HT-29 (cell line): ENCODE results near the gene KRTAP10-12. TPM values are rescaled to one million over a fixed set of nuclear protein-coding genes. Genes with fewer than 3 reads are reported as not detected.
"Not testable (repeated sequence)": the region's sequence is repeated elsewhere in the genome, so short reads cannot be mapped to it uniquely, and the experiment has no call there.

ENCODE experiments used
- DNase-seq: peaks from one replicate; pipeline ENCODE4 v3.0.0-alpha.2; 2015; ENCODE audit warnings: low spot score
- total RNA-seq: library from RNA; depleted of rRNA; stranded (reverse); fragments of >200 nt; shearing (Covaris generic); gene quantifications from 2 replicates; pipeline ENCODE4 v1.2.3, GENCODE V29; 2014

Gene KRTAP10-12
- total RNA-seq, 1 experiment from 2014 or later: not detected

- no peak for DNase-seq
These were observed 29.4 kb upstream of the KRTAP10-12 start for GRCh38 chr21:44667612-44668011.

- DNase-seq: no peak
These were observed 26.1 kb upstream of the KRTAP10-12 start for GRCh38 chr21:44670642-44671432.

GRCh38 chr21:44671911-44672310 lies 25.1 kb upstream of the KRTAP10-12 start:
- no peak for DNase-seq

- no peak for DNase-seq
These were observed 19.1 kb upstream of the KRTAP10-12 start for GRCh38 chr21:44677881-44678280.

- no peak for DNase-seq
These were observed 15.8 kb upstream of the KRTAP10-12 start for GRCh38 chr21:44681152-44681551.

- no peak for DNase-seq
These were observed 15.0 kb upstream of the KRTAP10-12 start, which contains the start of gene KRTAP12-1 for GRCh38 chr21:44681861-44682579. TSS of gene KRTAP12-1 (minus strand) at chr21:44682163. CDS start at chr21:44682123, 40 bp downstream.

- DNase-seq: no peak
These were observed 14.3 kb upstream of the KRTAP10-12 start for GRCh38 chr21:44682580-44683151.

GRCh38 chr21:44684077-44684476 lies 12.9 kb upstream of the KRTAP10-12 start:
- DNase-seq: no peak

- DNase-seq: no peak
These were observed 12.5 kb upstream of the KRTAP10-12 start for GRCh38 chr21:44684483-44684882.

- DNase-seq: not testable (repeated sequence)
These were observed 11.9 kb upstream of the KRTAP10-12 start for GRCh38 chr21:44685050-44685449.

- no peak for DNase-seq
These were observed 10.8 kb upstream of the KRTAP10-12 start for GRCh38 chr21:44686000-44686781.

GRCh38 chr21:44686843-44687561 lies 10.0 kb upstream of the KRTAP10-12 start:
- no peak for DNase-seq

- no peak for DNase-seq
These were observed 9.3 kb upstream of the KRTAP10-12 start for GRCh38 chr21:44687671-44688070.

GRCh38 chr21:44689740-44690139 lies 7.2 kb upstream of the KRTAP10-12 start:
- not testable (repeated sequence) for DNase-seq

- DNase-seq: no peak
These were observed 5.3 kb upstream of the KRTAP10-12 start for GRCh38 chr21:44691686-44692085.

GRCh38 chr21:44692798-44693512 lies 4.0 kb upstream of the KRTAP10-12 start:
- DNase-seq: no peak

- DNase-seq: no peak
These were observed 2.2 kb upstream of the KRTAP10-12 start for GRCh38 chr21:44694776-44695175.

GRCh38 chr21:44695184-44695583 lies 1.8 kb upstream of the KRTAP10-12 start:
- DNase-seq: no peak

GRCh38 chr21:44695641-44696040 lies 1.3 kb upstream of the KRTAP10-12 start:
- no peak for DNase-seq

- no peak for DNase-seq
These were observed 400 bp upstream of the KRTAP10-12 start for GRCh38 chr21:44696572-44696971.
